ENCODE measurements around the gene CLCN3. TPM values are rescaled to one million over a fixed set of nuclear protein-coding genes. Genes with fewer than 3 reads are reported as not detected.

CLCN3 gene
- total and polyA plus RNA-seq, 9 of the 15 experiments (the other 6 are each of a cell fraction or from before 2014, with no cell fraction given) = 12.7 to 60.6 (median 38.5) TPM

DNA sequence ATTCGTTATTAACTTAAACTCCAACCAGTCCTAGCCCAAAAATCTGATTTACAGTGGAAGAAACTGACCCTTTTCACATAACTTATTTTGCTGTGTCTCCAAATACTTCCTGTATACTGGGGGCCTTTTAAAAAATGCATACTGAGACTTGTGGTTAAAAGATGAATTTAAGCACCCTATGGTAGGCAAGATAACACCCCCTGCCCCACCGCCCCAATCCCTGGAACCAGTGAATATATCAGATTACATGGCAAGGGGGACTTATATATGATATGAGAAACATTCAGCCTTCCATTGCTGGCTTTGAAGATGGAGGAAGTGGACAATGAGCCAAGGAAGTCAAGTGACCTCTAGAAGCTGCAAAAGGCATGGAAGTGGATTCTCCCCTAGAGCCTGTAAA lies 3.1 kb upstream of the CLCN3 start (continued):
- TF ChIP-seq NR0B1 (IDR thresholded peaks at IDR 0.05; ENCODE audit: partially characterized antibody) (no peak), LEF1 (IDR thresholded peaks at IDR 0.05) (peak; percentile 9; the same call in 1 of the 2 replicates), SMARCB1 (IDR thresholded peaks at IDR 0.05; ENCODE audit: insufficient read length, low read depth) (no peak), ELF4 (CRISPR knock-in tag; IDR thresholded peaks at IDR 0.05) (no peak), SMARCE1 (IDR thresholded peaks at IDR 0.05) (no peak), SIN3A (IDR thresholded peaks at IDR 0.05; ENCODE audit: borderline replicate concordance in 2 of 2, control insufficient read depth in 1 of 2, low read depth in 2 of 2, low read length in 2 of 2) (no peak), ZNF24 (IDR thresholded peaks at IDR 0.05) (no peak), NR1H2 (CRISPR knock-in tag; IDR thresholded peaks at IDR 0.05) (no peak), STAG1 (CRISPR knock-in tag; IDR thresholded peaks at IDR 0.05; ENCODE audit: borderline replicate concordance) (no peak), NRF1 (conservative IDR thresholded peaks at IDR 0.05 in 1 of 2, IDR thresholded peaks at IDR 0.05 in 1 of 2) (no peak), TCFL5 (CRISPR knock-in tag; conservative IDR thresholded peaks at IDR 0.05) (no peak), ZNF41 (CRISPR knock-in tag; conservative IDR thresholded peaks at IDR 0.05) (no peak), KLF6 (CRISPR knock-in tag; IDR thresholded peaks at IDR 0.05; ENCODE audit: borderline replicate concordance) (no peak), BDP1 (IDR thresholded peaks at IDR 0.05; ENCODE audit: insufficient read depth, insufficient read length) (no peak), KLF16 (IDR thresholded peaks at IDR 0.05) (no peak), ZNF583 (CRISPR knock-in tag; IDR thresholded peaks at IDR 0.05) (no peak), PTRF (tag; IDR thresholded peaks at IDR 0.05) (no peak), RBM15 (IDR thresholded peaks at IDR 0.05; ENCODE audit: insufficient read depth, low read length) (no peak), SPI1 (IDR thresholded peaks at IDR 0.05; ENCODE audit: borderline replicate concordance, low read depth, low read length) (peak; percentile 68; the same call in 1 of the 2 replicates), RBM22 (IDR thresholded peaks at IDR 0.05; ENCODE audit: low read depth, low read length, poor library complexity, severe bottlenecking) (no peak), TSHZ1 (CRISPR knock-in tag; IDR thresholded peaks at IDR 0.05) (no peak), GTF2F1 (IDR thresholded peaks at IDR 0.05; ENCODE audit: low read depth, low read length) (no peak)
- TF ChIP-seq, protein P1, sequence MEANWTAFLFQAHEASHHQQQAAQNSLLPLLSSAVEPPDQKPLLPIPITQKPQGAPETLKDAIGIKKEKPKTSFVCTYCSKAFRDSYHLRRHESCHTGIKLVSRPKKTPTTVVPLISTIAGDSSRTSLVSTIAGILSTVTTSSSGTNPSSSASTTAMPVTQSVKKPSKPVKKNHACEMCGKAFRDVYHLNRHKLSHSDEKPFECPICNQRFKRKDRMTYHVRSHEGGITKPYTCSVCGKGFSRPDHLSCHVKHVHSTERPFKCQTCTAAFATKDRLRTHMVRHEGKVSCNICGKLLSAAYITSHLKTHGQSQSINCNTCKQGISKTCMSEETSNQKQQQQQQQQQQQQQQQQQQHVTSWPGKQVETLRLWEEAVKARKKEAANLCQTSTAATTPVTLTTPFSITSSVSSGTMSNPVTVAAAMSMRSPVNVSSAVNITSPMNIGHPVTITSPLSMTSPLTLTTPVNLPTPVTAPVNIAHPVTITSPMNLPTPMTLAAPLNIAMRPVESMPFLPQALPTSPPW (CRISPR knock-in tag; IDR thresholded peaks at IDR 0.05) = peak; percentile 34; the same call in 1 of the 2 replicates
- TF ChIP-seq, protein P2, sequence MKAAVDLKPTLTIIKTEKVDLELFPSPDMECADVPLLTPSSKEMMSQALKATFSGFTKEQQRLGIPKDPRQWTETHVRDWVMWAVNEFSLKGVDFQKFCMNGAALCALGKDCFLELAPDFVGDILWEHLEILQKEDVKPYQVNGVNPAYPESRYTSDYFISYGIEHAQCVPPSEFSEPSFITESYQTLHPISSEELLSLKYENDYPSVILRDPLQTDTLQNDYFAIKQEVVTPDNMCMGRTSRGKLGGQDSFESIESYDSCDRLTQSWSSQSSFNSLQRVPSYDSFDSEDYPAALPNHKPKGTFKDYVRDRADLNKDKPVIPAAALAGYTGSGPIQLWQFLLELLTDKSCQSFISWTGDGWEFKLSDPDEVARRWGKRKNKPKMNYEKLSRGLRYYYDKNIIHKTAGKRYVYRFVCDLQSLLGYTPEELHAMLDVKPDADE (conservative IDR thresholded peaks at IDR 0.05; ENCODE audit: control insufficient read depth, low read depth, low read length) = no peak

Data from K562 (cell line).